NCI-H1436 (cell line): ENCODE data around the gene CARNS1.
"Not testable (repeated sequence)": the region's sequence is repeated elsewhere in the genome, so short reads cannot be mapped to it uniquely, and the experiment has no call there.

Experiments
- DNase-seq: peaks from one replicate; lab custom pipeline; 2025; lab: John Stamatoyannopoulos, UW

CARNS1 gene

GRCh38 chr11:67396259-67396581 is 19.3 kb upstream of the CARNS1 start:
- DNase-seq: no peak

GRCh38 chr11:67396587-67397389 is 18.7 kb upstream of the CARNS1 start:
- DNase-seq: no peak

GRCh38 chr11:67397536-67397935 is 17.9 kb upstream of the CARNS1 start:
- DNase-seq: no peak

DNA sequence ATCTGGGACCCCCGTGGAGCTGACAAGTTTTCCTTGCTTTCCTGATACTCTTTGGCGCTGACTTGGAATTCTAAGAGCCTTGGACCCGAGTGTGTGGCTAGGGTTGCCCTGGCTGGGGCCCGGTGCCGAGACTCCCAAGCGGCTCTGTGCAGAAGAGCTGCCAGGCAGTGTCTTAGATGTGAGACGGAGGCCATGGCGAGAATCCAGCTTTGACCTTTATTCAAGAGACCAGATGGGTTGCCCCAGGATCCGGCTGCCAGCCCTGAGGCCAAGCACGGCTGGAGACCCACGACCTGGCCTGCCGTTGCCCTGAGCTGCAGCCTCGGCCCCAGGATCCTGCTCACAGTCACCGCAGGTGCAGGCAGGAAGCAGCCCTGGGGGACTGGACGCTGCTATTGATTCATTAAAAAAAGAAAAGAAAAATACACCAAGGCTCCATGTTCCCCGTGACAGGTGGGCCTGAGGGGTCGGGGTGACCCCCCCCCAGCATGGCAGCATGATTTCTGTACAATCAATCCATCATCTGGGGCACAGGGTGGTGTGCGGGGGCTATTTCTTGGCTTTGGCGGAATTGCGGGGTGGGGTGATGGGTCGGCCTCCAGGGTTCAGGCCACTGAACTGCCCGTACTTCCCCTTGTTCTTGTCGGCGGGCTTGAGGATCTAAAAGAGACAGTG is 17.4 kb upstream of the CARNS1 start:
- no peak for DNase-seq

DNA sequence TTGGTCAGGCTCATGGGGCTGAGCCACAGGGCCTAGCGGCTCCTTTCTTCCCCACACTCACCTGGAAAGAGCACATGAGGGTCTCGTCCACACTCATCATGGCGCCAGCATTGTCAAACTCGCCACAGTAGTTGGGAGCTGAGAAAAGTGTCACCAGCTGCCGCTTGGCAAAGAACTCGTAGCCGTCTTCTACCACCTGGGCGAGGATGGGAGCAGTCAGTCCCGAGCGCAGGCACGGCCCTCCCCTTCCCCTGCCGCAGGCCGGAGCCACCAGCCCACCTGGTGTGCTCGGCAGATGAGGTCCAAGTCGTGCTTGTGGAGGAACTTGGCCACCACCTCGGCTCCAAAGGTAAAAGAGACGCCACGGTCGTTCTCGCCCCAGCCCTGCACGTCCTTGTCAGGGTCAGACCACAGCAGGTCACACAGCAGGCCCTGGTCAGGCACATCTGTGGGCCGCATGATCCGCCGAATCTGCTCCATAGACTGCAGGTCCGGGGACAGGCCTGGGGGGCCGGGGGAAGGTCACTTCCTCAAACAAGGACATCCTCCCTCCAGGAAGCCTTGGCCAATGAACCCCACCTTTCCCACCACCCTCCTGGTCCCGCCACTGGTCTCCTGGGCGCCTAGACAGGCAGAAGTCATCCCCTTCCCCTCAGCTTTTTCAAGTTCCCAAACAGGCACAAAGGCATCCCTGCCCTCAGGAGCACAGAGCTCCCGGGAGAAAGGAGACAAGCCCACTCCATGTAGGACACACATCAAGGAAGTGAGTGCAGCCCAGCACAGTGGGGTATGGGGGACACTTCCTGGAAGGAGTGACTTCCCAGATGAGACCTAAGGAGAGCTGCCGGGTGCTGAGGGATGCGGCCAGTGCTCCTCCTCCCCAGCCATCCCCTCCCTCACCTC is 16.6 kb upstream of the CARNS1 start:
- no peak for DNase-seq

GRCh38 chr11:67400251-67400941 is 15.1 kb upstream of the CARNS1 start:
- no peak for DNase-seq

DNA sequence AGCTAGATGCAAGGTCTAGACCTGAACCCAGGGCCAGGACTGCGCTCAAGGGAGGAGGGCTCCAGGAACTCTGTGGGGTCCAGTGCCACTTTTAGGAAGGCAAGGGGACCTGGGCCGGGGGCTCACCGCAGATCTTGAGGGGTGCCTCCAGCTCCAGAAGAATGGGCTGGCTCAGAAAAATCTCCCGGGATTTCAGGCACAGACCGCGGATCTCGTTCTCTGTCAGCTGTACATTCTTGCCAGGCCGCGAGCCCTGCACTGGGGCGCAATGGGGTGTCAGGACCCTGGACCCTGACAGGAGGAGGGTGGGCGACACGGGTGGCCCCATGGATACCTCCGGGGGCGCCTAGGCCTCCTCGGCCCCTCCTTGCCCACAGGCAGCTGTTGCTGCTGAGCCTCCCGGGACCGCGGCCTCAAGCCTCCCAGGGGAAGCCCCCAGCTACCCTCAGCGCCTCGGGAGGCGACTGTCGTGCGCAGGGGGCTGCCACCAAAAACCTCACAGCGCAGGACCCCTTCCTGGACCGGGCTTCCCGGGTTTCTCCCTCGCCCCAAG is 14.5 kb upstream of the CARNS1 start:
- DNase-seq: no peak

GRCh38 chr11:67401495-67402191 is 13.8 kb upstream of the CARNS1 start, which contains the start of gene PPP1CA:
Gene PPP1CA (minus strand): TSS chr11:67401858. CDS start chr11:67401782, 76 bp downstream.
- peak; percentile 81 for DNase-seq

- DNase-seq: not testable (repeated sequence)
Observed at GRCh38 chr11:67402192-67402839, 13.2 kb upstream of the CARNS1 start.

GRCh38 chr11:67403085-67403484 is 12.4 kb upstream of the CARNS1 start:
- DNase-seq: not testable (repeated sequence)

DNA sequence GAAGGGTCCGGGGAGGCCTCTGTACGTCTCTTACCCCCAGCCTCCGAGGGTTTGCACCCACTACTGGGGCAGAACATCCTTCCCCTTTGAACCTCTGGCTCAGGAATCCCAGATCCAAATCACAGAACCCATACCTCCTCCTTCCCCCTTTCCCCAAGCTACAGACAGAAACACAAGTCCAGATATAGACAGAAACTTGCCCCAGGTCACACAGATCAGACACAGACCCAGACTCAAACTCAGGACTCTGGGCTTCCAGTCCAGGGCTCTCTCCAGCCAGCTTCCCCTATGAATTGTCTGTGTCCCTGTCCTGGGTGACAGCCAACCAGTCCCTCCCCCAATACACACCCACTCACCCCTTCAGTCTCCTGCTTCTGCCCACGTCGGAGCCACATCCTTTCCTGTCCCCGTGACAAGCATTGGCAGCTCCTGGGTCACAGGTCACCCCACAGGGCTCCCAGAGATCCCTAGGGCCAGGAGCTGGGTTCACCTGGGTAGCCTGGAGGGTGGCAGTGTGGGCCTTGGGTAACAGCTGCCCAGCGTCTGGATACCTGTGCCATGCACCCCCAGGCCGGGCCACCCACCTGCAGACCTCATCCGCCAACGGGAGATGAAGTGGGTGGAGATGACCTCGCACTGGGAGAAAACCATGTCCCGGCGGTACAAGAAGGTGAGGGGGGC is 10.8 kb upstream of the CARNS1 start:
- no peak for DNase-seq

GRCh38 chr11:67405196-67405567 is 10.3 kb upstream of the CARNS1 start:
- DNase-seq: no peak

DNA sequence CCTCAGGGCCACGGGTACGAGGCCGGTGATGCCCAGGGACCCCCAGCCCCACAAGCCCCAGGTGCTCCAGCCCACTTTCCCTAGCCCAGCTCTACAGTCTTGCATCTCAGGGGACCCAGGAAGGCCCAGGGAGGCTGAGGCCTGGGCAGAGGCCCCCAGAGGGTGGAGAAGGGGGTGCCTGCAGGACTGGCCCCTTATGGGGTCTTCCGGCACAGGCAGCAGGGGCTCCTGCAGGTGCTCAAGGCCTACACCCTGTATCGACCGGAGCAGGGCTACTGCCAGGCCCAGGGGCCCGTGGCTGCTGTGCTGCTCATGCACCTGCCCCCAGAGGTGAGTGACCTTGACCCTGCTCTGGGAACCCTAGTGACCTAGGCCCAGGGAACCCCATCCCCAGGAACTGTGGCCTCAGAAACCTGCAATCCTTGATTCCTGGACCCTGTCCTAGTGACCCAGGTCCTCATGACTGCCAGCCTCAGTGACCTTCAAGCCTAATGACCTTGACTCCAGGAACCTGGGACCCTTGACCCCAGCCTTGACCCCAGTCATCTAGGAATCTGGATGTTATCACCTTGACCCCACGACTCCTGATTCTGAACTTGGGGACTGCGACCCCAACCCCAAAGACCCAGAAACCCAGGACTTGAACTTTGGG is 9.7 kb upstream of the CARNS1 start:
- no peak for DNase-seq

- DNase-seq: no peak
Observed at GRCh38 chr11:67406420-67406968, 9.0 kb upstream of the CARNS1 start.

DNA sequence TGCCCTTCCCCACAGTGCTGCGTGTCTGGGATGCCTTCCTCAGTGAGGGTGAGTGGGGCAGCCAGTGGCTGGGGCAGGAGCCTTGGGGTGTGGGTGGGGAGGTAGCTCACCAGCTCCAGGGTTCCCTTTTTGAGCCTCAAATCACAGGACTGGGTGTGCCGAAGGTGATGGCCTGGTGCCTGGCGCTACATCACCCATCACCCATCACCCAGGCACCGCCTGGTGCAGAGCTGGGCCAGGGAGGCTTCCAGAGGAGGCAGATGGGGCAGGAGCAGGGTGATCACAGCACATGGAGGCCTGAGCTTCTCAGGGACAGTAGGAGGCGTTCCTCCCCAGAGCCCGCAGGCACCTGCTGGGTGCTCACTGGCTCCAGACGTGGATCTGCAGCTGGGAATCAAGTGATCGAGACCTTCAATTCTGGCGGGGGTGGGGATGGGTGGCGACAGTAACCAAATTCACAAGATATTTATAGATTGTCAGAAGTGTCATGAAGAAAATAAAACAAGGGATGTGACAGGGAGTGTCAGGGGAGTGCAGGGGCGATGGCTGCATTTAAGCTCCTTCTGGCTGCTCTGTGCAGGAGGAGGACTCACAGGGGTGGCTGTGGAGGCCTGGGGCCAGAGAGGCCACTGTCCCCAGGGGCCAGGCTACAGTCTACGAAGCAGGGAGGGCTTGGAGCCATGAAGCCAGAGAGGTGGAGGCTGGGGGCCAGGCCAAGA is 8.3 kb upstream of the CARNS1 start:
- DNase-seq: no peak

DNA sequence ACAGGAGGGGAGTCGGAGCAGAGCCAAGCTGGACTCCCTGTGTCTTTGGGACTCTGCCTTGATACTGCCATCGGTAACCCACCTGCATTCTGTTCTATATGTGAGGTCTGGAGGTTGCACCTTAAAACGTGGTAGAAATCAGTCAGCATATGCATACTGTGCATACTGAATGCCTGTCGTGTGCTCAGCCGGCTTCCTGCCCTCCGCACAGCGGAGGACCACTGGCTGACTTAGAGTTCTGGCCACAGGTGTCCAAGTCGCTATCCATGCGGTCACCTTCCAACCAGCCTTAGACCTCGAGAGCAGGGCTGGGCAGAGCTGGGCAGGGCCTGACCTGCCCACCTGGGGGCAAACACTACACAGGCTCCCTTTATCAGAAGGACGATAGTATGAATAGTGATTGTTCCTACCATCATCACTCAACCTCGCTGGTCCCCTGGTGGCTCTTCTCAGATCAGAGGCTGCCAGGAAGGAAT is 7.8 kb upstream of the CARNS1 start:
- DNase-seq: no peak

DNA sequence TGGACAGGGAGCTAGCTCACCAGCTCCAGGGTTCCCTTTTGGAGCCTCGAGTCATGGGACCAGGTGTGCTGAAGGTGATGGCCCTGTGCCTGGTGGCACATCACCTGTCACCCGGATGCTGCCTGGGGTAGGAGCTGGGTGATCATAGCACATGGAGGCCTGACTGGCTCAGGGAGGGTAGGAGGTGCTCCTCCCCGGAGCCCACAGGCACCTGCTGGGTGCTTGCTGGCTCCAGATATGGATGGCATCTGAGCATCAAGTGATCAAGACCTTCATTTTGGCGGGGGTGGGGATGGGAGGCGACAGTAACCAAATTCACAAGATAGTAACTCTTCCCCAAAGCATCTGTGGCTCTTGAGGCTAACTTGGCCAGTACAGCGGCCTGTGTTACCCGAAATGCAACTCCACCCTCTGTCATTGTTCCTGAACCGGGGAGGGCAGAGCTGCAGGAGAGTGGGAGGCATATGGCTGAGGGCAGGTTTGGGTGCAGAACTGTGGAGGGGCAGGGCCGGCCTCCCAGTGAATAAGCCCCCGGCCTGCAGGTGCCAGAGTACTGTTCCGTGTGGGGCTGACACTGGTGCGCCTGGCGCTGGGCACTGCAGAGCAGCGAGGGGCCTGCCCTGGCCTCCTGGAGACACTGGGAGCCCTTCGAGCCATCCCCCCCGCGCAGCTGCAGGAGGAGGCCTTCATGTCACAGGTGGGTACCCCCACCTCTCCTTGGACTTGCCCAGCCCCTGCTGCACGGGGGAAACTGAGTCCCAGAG is 6.9 kb upstream of the CARNS1 start:
- no peak for DNase-seq

GRCh38 chr11:67409261-67409666 is 6.2 kb upstream of the CARNS1 start:
- DNase-seq: no peak
